HG02571 (cell line): ENCODE measurements around the gene CFAP77.
"Not testable (repeated sequence)": the region's sequence is repeated elsewhere in the genome, so short reads cannot be mapped to it uniquely, and the experiment has no call there.

Experiments used
- ATAC-seq: cut with Tn5 transposase; IDR thresholded peaks from one replicate; pipeline ENCODE4 v1.9.1; 2021; ENCODE audit warnings: mild to moderate bottlenecking, moderate library complexity; ENCODE audit not compliant: unreplicated experiment

Gene CFAP77

GRCh38 chr9:132409828-132410528, at the start of gene CFAP77:
TSS of gene CFAP77 (plus strand) at chr9:132410211. CDS start at chr9:132410272, 61 bp downstream.
- no peak for ATAC-seq

- ATAC-seq = no peak
These were observed 45.9 kb upstream of the CFAP77 start for GRCh38 chr9:132364068-132364467.

DNA sequence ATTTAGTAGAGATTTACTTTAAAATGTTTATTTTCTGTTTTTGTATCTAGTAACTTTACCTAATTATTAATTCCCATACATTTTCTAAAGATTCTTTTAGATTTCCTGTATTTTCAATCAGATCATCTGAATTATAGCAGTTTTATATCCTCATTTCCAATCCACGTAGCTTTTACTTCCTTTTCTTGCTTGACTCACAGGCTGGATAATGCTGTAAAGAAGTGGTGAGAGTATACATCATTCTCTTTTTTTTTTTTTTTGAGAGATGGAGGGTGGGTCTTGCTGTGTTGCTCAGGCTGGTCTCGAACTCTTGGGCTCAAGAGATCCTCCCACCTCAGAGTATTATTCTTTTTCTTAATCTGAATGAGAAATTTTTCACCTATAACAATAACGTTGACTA, 44.0 kb upstream of the CFAP77 start:
- no peak for ATAC-seq

- no peak for ATAC-seq
These were observed 43.5 kb upstream of the CFAP77 start for GRCh38 chr9:132366481-132366880.

- ATAC-seq = no peak
These were observed 42.2 kb upstream of the CFAP77 start for GRCh38 chr9:132367613-132368313.

- ATAC-seq = no peak
These were observed 40.6 kb upstream of the CFAP77 start for GRCh38 chr9:132369421-132369820.

- ATAC-seq = no peak
These were observed 39.4 kb upstream of the CFAP77 start for GRCh38 chr9:132370592-132370991.

DNA sequence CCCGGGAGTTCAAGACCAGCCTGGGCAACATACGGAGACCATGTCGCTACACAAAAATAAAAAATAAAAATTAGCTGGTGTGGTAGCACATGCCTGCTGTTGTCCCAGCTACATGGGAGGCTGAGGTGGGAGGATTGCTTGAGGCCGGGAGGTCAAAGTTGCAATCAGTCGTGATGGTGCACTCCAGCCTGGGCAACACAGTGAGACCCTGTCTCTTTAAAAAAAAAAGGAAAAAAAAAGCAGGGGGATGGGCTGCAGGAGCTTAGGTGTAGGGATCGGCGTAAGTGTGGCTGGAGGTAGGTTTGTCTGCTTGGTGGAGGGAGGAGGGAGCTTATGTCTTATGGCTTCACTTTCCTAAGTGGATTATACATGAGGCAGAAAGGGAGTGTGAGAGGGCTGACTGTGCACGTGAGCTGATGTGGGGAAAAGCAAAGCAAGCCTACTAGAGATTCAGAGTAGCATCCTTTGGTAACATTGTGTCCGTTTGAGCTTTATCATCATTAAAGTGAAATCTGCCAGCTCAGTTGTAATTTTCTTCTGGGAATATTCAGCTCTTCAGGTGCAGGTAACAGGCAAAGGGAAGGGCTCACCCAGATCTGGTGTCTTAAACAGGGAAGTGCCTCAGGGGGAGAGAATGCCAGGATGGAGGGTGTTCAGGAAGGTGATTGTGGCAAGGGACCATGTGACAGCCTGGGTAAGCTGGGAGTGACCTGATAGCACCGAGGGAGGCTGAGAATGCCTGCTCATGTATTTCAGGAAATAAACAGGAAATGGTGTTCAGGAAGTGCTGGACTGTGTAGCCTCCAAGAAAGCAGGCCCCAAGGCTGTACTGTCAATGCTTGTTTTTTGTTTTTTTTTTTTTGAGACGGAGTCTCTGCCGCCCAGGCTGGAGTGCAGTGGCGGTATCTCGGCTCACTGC, 37.6 kb upstream of the CFAP77 start:
- ATAC-seq = no peak

DNA sequence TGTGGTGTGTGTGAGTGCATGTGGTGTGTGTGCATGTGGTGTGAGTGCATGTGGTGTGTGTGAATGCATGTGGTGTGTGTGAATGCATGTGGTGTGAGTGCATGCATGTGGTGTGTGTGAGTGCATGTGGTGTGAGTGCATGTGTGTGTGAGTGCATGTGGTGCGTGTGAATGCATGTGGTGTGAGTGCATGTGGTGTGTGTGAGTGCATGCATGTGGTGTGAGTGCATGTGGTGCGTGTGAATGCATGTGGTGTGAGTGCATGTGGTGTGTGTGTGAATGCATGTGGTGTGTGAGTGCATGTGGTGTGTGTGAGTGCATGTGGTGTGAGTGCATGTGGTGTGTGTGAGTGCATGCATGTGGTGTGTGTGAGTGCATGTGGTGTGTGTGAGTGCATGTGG, 32.2 kb upstream of the CFAP77 start:
- ATAC-seq = not testable (repeated sequence)

DNA sequence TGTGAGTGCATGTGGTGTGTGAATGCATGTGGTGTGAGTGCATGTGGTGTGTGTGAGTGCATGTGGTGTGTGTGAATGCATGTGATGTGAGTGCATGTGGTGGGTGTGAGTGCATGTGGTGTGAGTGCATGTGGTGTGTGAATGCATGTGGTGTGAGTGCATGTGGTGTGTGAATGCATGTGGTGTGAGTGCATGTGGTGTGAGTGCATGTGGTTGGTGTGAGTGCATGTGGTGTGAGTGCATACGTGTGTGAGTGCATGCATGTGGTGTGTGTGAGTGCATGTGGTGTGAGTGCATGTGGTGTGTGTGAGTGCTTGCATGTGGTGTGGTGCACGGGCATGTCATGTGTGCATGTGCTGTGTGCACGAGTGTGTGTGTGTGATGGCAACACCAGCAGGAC, 31.6 kb upstream of the CFAP77 start:
- ATAC-seq = not testable (repeated sequence)

DNA sequence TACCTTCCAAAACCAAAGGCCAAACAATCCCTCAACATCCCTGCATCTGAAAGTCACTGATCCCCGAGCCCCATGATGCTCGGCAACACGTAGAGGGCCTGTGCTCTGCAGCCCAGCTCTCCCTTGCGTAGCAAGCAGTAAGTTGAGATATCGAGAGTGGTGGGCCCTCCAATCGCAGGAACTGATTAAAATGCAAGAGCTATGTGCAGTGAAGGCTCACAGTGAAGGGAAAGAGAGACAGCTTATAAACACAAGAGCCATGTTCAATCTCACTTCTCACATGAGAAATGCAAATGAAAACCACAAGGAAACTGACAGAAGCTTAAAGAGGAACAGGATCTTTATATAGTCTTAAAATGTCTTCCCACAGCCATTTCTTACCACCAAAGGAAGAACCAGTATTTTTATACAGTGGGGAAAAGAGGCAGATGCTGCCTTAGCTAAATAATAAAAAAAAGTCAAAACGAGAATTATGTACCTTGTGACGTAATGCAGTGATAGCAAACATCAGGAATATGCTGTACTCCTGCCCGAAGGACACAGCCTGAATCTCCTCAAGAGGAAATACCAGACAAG, 28.0 kb upstream of the CFAP77 start:
- ATAC-seq = peak; percentile 63

- no peak for ATAC-seq
These were observed 26.5 kb upstream of the CFAP77 start for GRCh38 chr9:132383462-132383883.

DNA sequence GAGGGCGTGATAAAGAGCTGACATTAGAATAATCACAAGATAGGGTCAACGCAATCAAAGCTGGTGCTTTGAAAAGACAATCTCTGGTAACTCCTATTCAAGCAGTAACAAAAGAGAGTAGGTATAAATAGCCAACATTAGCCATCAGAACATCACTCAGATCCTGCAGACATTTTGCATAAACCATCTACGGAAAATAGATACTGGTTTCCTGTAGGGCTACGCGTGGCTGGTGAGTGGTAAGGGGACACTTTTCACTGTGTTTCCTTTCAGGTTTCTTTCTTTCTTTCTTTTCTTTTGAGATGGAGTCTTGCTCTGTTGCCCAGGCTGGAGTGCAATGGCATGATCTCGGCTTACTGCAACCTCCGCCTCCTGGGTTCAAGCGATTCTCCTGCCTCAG, 25.6 kb upstream of the CFAP77 start:
- ATAC-seq = no peak

GRCh38 chr9:132387133-132387532, 22.9 kb upstream of the CFAP77 start:
- ATAC-seq = no peak

GRCh38 chr9:132390966-132391365, 19.0 kb upstream of the CFAP77 start:
- no peak for ATAC-seq

DNA sequence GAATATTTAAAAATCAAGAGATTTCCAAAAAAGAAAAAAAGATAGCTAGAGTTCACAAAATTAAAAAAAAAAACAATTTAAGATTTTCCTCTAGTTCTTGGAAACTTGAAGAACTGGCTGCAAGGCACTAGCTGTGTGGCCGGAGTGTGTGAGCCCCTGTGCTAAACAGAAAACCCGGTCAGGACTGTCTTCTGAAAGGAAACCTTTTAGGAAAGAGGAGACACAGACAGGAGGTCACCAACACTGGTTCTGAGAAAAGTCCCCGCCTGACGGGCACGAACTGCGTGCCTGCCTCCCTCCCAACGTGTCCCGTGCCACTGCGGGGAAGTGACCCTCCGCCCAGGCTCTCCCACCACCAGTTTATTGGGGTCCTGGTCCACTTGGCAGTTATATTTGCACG, 18.6 kb upstream of the CFAP77 start:
- ATAC-seq = no peak

- ATAC-seq = no peak
These were observed 14.5 kb upstream of the CFAP77 start for GRCh38 chr9:132395560-132395959.

DNA sequence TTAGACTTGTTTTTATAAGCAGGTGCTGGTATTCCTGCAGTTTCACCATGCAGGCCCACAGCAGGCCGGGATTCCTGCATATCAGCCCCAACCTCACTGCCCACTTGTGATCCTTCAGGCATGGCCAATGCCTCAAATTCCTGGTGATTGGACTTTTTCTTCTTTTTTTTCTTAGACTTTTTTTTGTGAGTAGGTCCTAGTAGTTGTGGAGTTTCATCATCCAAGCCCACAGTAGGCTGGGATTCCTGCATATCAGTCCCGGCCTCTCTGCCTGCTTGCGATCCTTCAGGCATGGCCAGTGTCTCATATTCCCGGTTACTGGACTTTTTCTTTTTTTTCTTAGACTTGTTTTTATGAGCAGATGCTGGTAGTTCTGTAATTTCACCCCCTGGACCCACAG, 8.2 kb upstream of the CFAP77 start:
- ATAC-seq = no peak

GRCh38 chr9:132404228-132404881, 5.7 kb upstream of the CFAP77 start:
- no peak for ATAC-seq

- ATAC-seq = peak; percentile 75
These were observed 3.4 kb upstream of the CFAP77 start, which contains the start of gene TTF1 for GRCh38 chr9:132406554-132407122. TSS of gene TTF1 (minus strand) at chr9:132406840. CDS start at chr9:132402821, 4,019 bp downstream.
